BE2C (cell line): ENCODE data around the gene COL21A1.
A peak's percentile ranks its signal among the peaks of the same experiment; 100 is the strongest.

Experiments
- DNase-seq: peaks from one replicate; pipeline ENCODE4 v3.0.0-alpha.2; 2020
- H3K27me3 ChIP-seq: fragments of 250-450 bp; sonication (Bioruptor Pico); 2 replicates; pipeline ENCODE4 v1.5.1; 2020; ENCODE audit warnings: mild to moderate bottlenecking
- H3K36me3 ChIP-seq: fragments of 250-450 bp; sonication (Bioruptor Pico); 2 replicates; pipeline ENCODE4 v1.5.1; 2020; ENCODE audit warnings: mild to moderate bottlenecking
- H3K4me1 ChIP-seq: fragments of 250-450 bp; sonication (Bioruptor Pico); 2 replicates; pipeline ENCODE4 v1.5.1; 2020
- H3K4me3 ChIP-seq: 2 replicates; pipeline ENCODE4 v1.5.1; 2011; ENCODE audit warnings: low read depth, low read length
- H3K9me3 ChIP-seq: fragments of 250-450 bp; sonication (Bioruptor Pico); 2 replicates; pipeline ENCODE4 v1.5.1; 2020
- TF ChIP-seq, protein P1 (sequence below): IDR thresholded peaks from 2 replicates; pipeline ENCODE4 v1.5.1; 2012; ENCODE audit warnings: mild to moderate bottlenecking, low read depth, low read length

Gene COL21A1

DNA sequence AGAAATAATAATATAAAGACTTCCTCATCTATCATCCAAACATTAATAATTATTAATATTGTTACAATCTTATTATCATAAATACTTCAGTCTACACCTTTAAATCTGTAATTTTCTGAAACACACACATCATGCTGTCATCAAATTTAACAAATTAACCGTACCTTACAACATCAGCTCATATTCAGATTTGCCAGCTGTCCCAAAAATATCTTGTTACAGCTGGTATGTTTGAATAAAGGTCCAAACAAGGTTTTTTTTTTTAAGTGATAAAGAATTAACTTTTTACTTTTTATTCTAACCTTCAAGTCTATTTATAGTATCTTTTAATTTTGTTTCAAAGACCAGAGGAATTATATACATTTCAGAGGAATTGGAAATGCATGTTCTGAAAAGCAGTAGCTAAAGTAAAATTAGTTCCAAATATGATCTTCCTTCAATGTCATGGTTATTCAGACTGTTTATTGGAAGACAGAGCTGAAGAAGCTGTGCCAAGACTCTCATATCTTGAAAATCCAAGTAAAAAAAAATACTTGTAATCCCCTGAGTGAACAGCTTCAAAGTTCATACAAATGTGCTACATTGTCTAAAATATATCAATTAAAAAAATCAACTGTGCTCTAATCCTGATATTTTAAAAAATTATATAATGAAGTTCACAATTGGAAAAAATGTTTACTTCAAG is 210.3 kb downstream of the COL21A1 start:
- H3K27me3 ChIP-seq: no peaks in the 10 kb centered on the region
- H3K4me3 ChIP-seq: no peak overlapping the region
- no peaks in the 10 kb centered on the region for H3K36me3 ChIP-seq
- H3K9me3 ChIP-seq: no peaks in the 10 kb centered on the region
- no peak for DNase-seq
- TF ChIP-seq, protein P1, sequence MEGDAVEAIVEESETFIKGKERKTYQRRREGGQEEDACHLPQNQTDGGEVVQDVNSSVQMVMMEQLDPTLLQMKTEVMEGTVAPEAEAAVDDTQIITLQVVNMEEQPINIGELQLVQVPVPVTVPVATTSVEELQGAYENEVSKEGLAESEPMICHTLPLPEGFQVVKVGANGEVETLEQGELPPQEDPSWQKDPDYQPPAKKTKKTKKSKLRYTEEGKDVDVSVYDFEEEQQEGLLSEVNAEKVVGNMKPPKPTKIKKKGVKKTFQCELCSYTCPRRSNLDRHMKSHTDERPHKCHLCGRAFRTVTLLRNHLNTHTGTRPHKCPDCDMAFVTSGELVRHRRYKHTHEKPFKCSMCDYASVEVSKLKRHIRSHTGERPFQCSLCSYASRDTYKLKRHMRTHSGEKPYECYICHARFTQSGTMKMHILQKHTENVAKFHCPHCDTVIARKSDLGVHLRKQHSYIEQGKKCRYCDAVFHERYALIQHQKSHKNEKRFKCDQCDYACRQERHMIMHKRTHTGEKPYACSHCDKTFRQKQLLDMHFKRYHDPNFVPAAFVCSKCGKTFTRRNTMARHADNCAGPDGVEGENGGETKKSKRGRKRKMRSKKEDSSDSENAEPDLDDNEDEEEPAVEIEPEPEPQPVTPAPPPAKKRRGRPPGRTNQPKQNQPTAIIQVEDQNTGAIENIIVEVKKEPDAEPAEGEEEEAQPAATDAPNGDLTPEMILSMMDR: no peak
- no peaks in the 10 kb centered on the region for H3K4me1 ChIP-seq

DNA sequence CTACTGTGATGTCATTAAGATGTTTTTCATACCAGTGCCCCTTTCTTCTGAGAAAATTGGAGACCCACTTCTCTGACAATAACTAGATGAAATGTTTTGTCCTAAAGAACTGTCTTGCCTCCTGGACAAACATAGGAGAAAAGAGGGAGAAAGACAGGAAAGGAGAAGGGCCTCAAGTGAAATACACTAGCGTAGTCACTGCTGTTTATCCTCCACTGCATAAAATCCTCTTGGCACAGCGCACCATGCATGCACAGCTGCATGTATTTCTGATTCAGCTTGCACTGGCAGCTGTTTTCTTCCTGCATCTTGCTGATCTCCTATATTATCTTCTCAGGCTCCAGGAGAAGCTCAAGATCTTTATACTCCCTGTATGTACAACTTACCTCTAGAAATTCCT is 214.0 kb downstream of the COL21A1 start:
- TF ChIP-seq, protein P1: no peak
- H3K4me3 ChIP-seq: no peak overlapping the region
- DNase-seq: no peak
- no peaks in the 10 kb centered on the region for H3K4me1 ChIP-seq
- no peaks in the 10 kb centered on the region for H3K36me3 ChIP-seq
- H3K27me3 ChIP-seq: no peaks in the 10 kb centered on the region
- H3K9me3 ChIP-seq: no peaks in the 10 kb centered on the region

DNA sequence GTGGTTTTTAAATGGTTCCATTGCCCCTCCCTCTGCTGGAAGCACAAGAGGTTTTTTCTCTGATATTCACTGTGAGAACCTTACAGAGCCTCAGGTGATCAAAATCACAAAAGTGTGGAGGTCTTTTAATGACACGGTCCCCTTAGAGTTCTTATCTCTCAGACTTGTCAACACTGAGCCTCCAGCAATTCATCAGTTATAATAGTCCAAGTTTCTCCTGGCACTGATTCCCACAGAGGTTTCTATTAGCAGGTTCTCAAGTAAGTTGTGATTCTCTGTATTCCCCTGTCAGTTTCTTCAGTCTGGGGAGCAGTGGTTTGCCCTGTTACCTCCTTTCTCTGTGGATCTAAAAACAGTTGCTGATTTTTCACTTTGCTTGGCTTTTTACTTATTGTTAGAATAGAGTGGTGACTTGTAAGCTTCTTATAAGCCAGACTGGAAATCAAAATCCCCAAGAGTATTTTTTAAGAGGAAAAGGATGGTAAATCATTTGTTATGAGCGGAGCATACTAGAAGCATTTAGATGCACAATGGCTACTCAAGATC is 214.6 kb downstream of the COL21A1 start:
- H3K4me1 ChIP-seq: no peaks in the 10 kb centered on the region
- H3K27me3 ChIP-seq: no peaks in the 10 kb centered on the region
- no peaks in the 10 kb centered on the region for H3K36me3 ChIP-seq
- H3K4me3 ChIP-seq: no peak overlapping the region
- H3K9me3 ChIP-seq: no peaks in the 10 kb centered on the region
- TF ChIP-seq, protein P1: no peak
- no peak for DNase-seq

DNA sequence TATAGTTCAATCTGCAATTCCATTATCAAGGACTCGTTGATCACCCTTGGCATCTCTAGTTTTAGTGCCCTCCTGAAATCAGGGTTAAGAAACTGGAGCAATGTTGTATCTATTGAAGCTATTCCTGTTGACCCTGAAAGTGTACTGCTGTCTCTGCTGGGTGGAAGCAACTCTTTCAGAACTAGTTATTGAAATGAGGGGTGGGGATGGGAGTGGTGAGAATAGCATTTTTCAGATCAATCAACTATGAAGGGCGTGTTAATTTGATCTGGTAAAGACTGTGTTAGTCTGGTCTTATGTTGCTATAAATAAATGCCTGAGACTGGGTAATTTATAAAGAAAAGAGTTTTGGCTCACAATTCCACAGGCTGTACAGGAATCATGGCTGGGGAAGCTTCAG is 219.5 kb downstream of the COL21A1 start:
- no peaks in the 10 kb centered on the region for H3K36me3 ChIP-seq
- TF ChIP-seq, protein P1: no peak
- no peaks in the 10 kb centered on the region for H3K9me3 ChIP-seq
- H3K27me3 ChIP-seq: no peaks in the 10 kb centered on the region
- DNase-seq: no peak
- no peak overlapping the region for H3K4me3 ChIP-seq
- H3K4me1 ChIP-seq: peaks cover 6% of the 10 kb centered on the region; the same call in 1 of the 2 replicates

DNA sequence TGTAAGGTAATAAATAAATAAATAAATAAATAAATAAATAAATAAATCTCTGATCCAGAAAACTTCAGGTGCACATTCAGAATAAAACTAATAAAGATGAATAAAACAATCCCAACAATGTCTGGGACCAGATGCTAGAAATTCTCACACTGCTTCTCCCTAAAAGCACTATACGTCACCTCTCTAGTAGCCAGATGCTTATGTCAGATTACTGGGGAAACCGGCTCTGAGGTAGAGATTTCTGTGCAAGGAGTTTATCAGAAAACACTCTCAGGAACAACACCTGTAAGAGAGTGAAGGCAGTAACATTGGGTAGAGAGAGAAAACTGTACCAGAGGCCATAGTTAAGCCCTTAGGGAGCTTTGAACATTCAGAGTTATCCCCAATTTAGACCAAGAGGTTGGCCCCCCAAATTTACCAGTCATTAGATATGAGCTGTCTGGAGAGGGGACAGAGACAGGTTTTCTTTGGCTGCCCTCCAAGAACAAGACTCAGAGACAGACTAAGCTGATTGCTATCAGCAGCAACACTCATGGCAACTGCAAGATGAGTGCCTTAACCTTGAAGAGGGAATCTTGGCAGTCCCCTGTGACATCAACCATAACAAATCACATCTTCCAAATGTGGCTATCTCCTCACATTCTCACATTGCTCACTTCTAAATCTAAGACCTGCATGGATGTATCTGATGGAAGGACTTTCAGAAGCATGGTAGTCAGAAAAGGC is 220.8 kb downstream of the COL21A1 start:
- H3K27me3 ChIP-seq: no peaks in the 10 kb centered on the region
- H3K4me3 ChIP-seq: no peak overlapping the region
- TF ChIP-seq, protein P1: no peak
- H3K4me1 ChIP-seq: peaks cover 6% of the 10 kb centered on the region
- H3K36me3 ChIP-seq: no peaks in the 10 kb centered on the region
- DNase-seq: peak; percentile 21
- no peaks in the 10 kb centered on the region for H3K9me3 ChIP-seq

DNA sequence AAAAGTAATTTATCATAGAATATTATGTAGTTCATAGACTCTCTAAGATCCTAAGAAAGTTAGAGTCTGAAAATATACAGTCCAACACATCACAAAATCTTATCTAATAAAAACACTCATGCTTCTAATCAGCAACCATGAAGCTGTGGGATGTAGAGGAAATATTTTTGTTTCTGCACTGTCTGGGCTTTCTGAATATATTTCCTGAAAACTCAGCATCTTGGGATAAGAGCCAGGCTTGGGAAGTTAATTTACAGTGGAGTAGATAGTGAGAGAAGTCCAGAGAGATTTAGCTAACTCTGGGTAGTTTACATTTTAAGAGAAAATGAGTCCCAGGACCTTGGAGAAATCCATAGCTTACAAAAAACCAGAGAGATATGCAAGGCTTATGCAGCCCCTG is 221.6 kb downstream of the COL21A1 start:
- Histone ChIP-seq H3K4me3 (no peak overlapping the region), H3K9me3 (no peaks in the 10 kb centered on the region), H3K36me3 (no peaks in the 10 kb centered on the region), H3K27me3 (no peaks in the 10 kb centered on the region), H3K4me1 (peaks cover 6% of the 10 kb centered on the region)
- no peak for DNase-seq
- TF ChIP-seq, protein P1: no peak
